Gastrocnemius medialis (tissue), 4 donors: Measurements from ENCODE around the gene ZBTB20. TPM values are rescaled to one million over a fixed set of nuclear protein-coding genes. Genes with fewer than 3 reads are reported as not detected.
A peak's percentile ranks its signal among the peaks of the same experiment; 100 is the strongest.

ENCODE experiments used
- ATAC-seq, 2 donors: fragments of 150-250 bp; one replicate each; pipeline ENCODE4 v1.9.1; 2016
- DNase-seq, 2 donors: peaks; one replicate each; pipeline ENCODE4 v3.0.0-alpha.2; 2019
- H3K27ac ChIP-seq, 4 donors: fragments of 200-600 bp; sonication (generic); 1 replicate in 1 of 4; 2 replicates in 3 of 4; pipeline ENCODE4 v1.5.1; 2016 to 2018; ENCODE audit warnings: mild to moderate bottlenecking in 2 of 4, moderate library complexity in 1 of 4
- H3K27me3 ChIP-seq, 3 donors: fragments of 200-600 bp; sonication (generic) in 2 of 3; 1 replicate in 1 of 3; 2 replicates in 2 of 3; pipeline versions ENCODE4 v1.5.1 to v1.6.0; 2016 to 2019; ENCODE audit warnings: mild to moderate bottlenecking in 1 of 3, moderate library complexity in 1 of 3
- H3K36me3 ChIP-seq, 2 donors: fragments of 200-600 bp; sonication (generic) in 1 of 2; one replicate each; pipeline ENCODE4 v1.5.1; 2017 to 2018
- H3K4me1 ChIP-seq, 2 donors: fragments of 200-600 bp; sonication (generic) in 1 of 2; one replicate each; pipeline ENCODE4 v1.5.1; 2016 to 2017; ENCODE audit warnings: mild to moderate bottlenecking in 2 of 2
- H3K4me3 ChIP-seq, 4 donors: fragments of 200-600 bp; sonication (generic) in 3 of 4; 1 replicate in 1 of 4; 2 replicates in 3 of 4; pipeline ENCODE4 v1.5.1; 2016 to 2019; ENCODE audit warnings: mild to moderate bottlenecking in 2 of 4
- H3K9me3 ChIP-seq, 3 donors: fragments of 200-600 bp; sonication (generic) in 2 of 3; 1 replicate in 1 of 3; 2 replicates in 2 of 3; pipeline ENCODE4 v1.5.1; 2016 to 2019
- CTCF ChIP-seq, 5 experiments: fragments of 450-650 bp in 3 of 5; fragments of 200-600 bp in 2 of 5; sonication (generic) in 2 of 5; IDR thresholded peaks in 4 of 5; conservative IDR thresholded peaks in 1 of 5; 1 replicate in 4 of 5; 2 replicates in 1 of 5; pipeline ENCODE4 v1.5.1; 2016 to 2019; ENCODE audit warnings: antibody characterized with exemption in 5 of 5, mild to moderate bottlenecking in 3 of 5, moderate library complexity in 3 of 5
- POLR2A ChIP-seq, 2 donors: fragments of 450-650 bp; IDR thresholded peaks; one replicate each; pipeline ENCODE4 v1.6.1; 2017; ENCODE audit warnings: antibody characterized with exemption in 2 of 2, mild to moderate bottlenecking in 2 of 2, moderate library complexity in 2 of 2
- in situ Hi-C, 4 donors: fragments of 200-750 bp; cut with MboI; loops; one replicate each; pipeline versions ENCODE4 v1.15.0 to v1.8.0; 2017; ENCODE audit warnings: low sequenced_read_pairs in 4 of 4
- intact Hi-C: fragments of 100-400 bp; cut with DNase I; formaldehyde crosslinking; loops from one replicate; pipeline ENCODE4 v1.15.1; 2023; ENCODE audit warnings: low total_unique reads
- total RNA-seq, 4 donors: library from RNA; depleted of rRNA; stranded (reverse); fragments of >200 nt; gene quantifications; one replicate each; pipeline versions ENCODE4 v1.1.0 to v1.2.3, GENCODE V29; 2016

Gene ZBTB20
- total RNA-seq, 4 donors from 2014 or later = 47.6 to 86.5 (median 69.0) TPM

DNA sequence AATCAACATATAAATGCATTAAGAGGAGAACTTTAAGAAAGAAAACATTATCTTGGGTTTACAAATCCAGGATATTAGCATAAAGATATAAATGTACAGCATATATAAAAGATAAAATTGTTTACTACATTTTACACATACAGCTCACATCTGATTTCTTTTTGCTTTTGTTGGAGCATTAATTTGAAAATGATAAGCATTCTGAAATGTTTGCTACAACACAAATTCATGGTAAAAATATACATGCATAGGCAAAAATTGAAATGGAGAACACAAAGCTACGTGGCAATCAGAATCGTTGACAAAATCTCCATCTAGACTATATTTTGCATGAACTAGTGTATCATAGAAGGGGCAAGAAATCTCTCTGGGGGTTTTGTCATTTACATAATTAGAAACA lies 694.2 kb downstream of the ZBTB20 start:
- in situ Hi-C loops = no loop called here
- Histone ChIP-seq H3K4me3 (peak overlapping the region in 1 of 4 donors; percentile 59), H3K27ac (peak overlapping the region; percentile 81 to 85 (median 83)), H3K27me3 (no peaks in the 10 kb centered on the region), H3K36me3 (no peaks in the 10 kb centered on the region), H3K9me3 (no peaks in the 10 kb centered on the region), H3K4me1 (peaks cover 81 to 88% of the 10 kb centered on the region in 2 donors)
- intact Hi-C loops = loop anchor here (5.0 kb wide), 2 partner anchors 71 to 169 kb away; no protein-coding TSS in a partner anchor
- ATAC-seq (no peak), DNase-seq (no peak)
- TF ChIP-seq CTCF (IDR thresholded peaks at IDR 0.05 in 4 of 5, conservative IDR thresholded peaks at IDR 0.05 in 1 of 5) = no peak
- no peak for TF ChIP-seq POLR2A (IDR thresholded peaks at IDR 0.05)

- intact Hi-C loops (loop anchor here (5.0 kb wide), 2 partner anchors 70 to 170 kb away; no protein-coding TSS in a partner anchor), in situ Hi-C loops (no loop called here)
- Histone ChIP-seq H3K36me3 (no peaks in the 10 kb centered on the region), H3K27me3 (no peaks in the 10 kb centered on the region), H3K4me3 (peak overlapping the region; percentile 36 to 59 (median 42)), H3K27ac (peak overlapping the region; percentile 81 to 85 (median 83)), H3K4me1 (peaks cover 83 to 93% of the 10 kb centered on the region in 2 donors), H3K9me3 (no peaks in the 10 kb centered on the region)
- TF ChIP-seq POLR2A (IDR thresholded peaks at IDR 0.05) = no peak
- no peak for TF ChIP-seq CTCF (IDR thresholded peaks at IDR 0.05 in 4 of 5, conservative IDR thresholded peaks at IDR 0.05 in 1 of 5)
- no peak for ATAC-seq
- DNase-seq = no peak
Observed at GRCh38 chr3:114452256-114452655, 694.8 kb downstream of the ZBTB20 start.

DNA sequence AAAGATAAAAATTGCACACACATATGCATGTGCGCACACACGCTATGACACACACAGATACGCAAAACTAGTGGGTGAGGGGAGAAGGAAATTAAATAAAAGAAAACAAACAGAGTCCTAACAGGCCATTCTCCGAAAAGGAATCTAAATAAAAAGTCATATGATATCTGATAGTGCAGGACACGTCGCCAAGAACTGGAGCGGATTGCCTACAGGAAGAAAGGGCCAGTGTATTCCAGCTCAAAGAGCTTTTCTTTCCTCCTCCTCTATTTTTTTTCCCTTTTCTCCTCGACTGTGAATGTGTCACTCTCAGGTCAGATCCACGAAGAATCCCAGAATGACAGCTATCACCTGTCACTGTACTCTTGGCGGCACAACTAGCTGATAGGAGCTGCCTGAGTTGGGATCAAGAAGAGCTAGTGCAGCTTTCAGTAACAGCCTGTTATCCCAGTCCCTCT lies 695.5 kb downstream of the ZBTB20 start:
- H3K27me3 ChIP-seq = no peaks in the 10 kb centered on the region
- no peak for TF ChIP-seq CTCF (IDR thresholded peaks at IDR 0.05 in 4 of 5, conservative IDR thresholded peaks at IDR 0.05 in 1 of 5)
- H3K36me3 ChIP-seq = no peaks in the 10 kb centered on the region
- ATAC-seq (peak; percentile 53 to 60), DNase-seq (peak in 1 of 2 donors; percentile 35)
- H3K4me3 ChIP-seq = peak overlapping the region; percentile 36 to 59 (median 42)
- H3K27ac ChIP-seq = peak overlapping the region; percentile 81 to 85 (median 83)
- intact Hi-C loops (loop anchor here (5.0 kb wide), 2 partner anchors 69 to 171 kb away; no protein-coding TSS in a partner anchor), in situ Hi-C loops (no loop called here)
- H3K4me1 ChIP-seq = peaks cover 83 to 93% of the 10 kb centered on the region in 2 donors
- H3K9me3 ChIP-seq = no peaks in the 10 kb centered on the region

DNA sequence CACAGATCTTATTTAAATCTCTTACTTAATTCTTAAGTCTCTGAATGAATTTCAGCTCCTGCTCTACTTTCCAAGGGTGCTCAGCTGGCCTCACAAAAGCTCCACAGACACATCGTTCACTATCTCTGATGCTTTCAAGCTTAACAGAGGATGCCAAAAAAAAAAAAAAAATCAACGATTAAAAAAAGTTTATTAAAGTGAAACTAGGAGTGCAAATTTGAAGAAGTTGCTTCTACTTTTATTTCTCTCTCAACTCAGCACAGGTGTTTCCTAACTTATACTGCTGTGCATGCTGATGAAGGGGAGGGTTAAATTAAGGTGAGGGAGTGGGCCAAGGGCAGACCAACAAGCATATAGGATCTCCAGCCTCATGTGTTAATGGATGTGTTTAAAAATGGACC lies 696.0 kb downstream of the ZBTB20 start:
- H3K9me3 ChIP-seq = no peaks in the 10 kb centered on the region
- H3K27ac ChIP-seq = peak overlapping the region; percentile 81 to 85 (median 83)
- TF ChIP-seq CTCF (IDR thresholded peaks at IDR 0.05 in 4 of 5, conservative IDR thresholded peaks at IDR 0.05 in 1 of 5) = no peak
- no peak for TF ChIP-seq POLR2A (IDR thresholded peaks at IDR 0.05)
- H3K4me1 ChIP-seq = peaks cover 83 to 93% of the 10 kb centered on the region in 2 donors
- no peaks in the 10 kb centered on the region for H3K36me3 ChIP-seq
- in situ Hi-C loops (no loop called here), intact Hi-C loops (loop anchor here (5.0 kb wide), 2 partner anchors 69 to 171 kb away; no protein-coding TSS in a partner anchor)
- H3K4me3 ChIP-seq = peak overlapping the region; percentile 36 to 59 (median 42)
- DNase-seq = no peak
- no peak for ATAC-seq
- no peaks in the 10 kb centered on the region for H3K27me3 ChIP-seq
